NCI-H1092 (cell line): ENCODE data around the gene MED8.
"Not testable (repeated sequence)": the region's sequence is repeated elsewhere in the genome, so short reads cannot be mapped to it uniquely, and the experiment has no call there.

Experiments used
- DNase-seq: peaks from one replicate; lab custom pipeline; 2025; lab: John Stamatoyannopoulos, UW

MED8 gene

GRCh38 chr1:43421976-43422750 lies 32.6 kb upstream of the MED8 start:
- DNase-seq = no peak

GRCh38 chr1:43421396-43421795 lies 31.8 kb upstream of the MED8 start:
- DNase-seq = no peak

- no peak for DNase-seq
These were observed 31.3 kb upstream of the MED8 start for GRCh38 chr1:43420874-43421273.

GRCh38 chr1:43419627-43420425 lies 30.2 kb upstream of the MED8 start:
- DNase-seq = no peak

GRCh38 chr1:43418858-43419257 lies 29.3 kb upstream of the MED8 start:
- DNase-seq = no peak

- no peak for DNase-seq
These were observed 26.3 kb upstream of the MED8 start for GRCh38 chr1:43415901-43416300.

GRCh38 chr1:43414634-43415223 lies 25.1 kb upstream of the MED8 start:
- DNase-seq = peak; percentile 33

GRCh38 chr1:43413426-43413825 lies 23.8 kb upstream of the MED8 start:
- DNase-seq = not testable (repeated sequence)

- no peak for DNase-seq
These were observed 21.0 kb upstream of the MED8 start for GRCh38 chr1:43410571-43410970.

GRCh38 chr1:43405876-43406234 lies 16.3 kb upstream of the MED8 start:
- DNase-seq = no peak

- DNase-seq = no peak
These were observed 15.7 kb upstream of the MED8 start for GRCh38 chr1:43405219-43405875.

GRCh38 chr1:43404353-43404752 lies 14.8 kb upstream of the MED8 start:
- DNase-seq = no peak

GRCh38 chr1:43402089-43402865 lies 12.7 kb upstream of the MED8 start:
- no peak for DNase-seq

GRCh38 chr1:43400441-43400840 lies 10.8 kb upstream of the MED8 start:
- not testable (repeated sequence) for DNase-seq

GRCh38 chr1:43398227-43398626 lies 8.6 kb upstream of the MED8 start:
- DNase-seq = no peak

- no peak for DNase-seq
These were observed 6.5 kb upstream of the MED8 start for GRCh38 chr1:43396059-43396458.

GRCh38 chr1:43395523-43395922 lies 5.9 kb upstream of the MED8 start:
- DNase-seq = no peak

GRCh38 chr1:43392702-43393101 lies 3.1 kb upstream of the MED8 start:
- no peak for DNase-seq

GRCh38 chr1:43388613-43389012 lies 987 bp downstream of the MED8 start:
- DNase-seq = no peak

GRCh38 chr1:43387976-43388599 lies 1.5 kb downstream of the MED8 start:
- DNase-seq = no peak

GRCh38 chr1:43386676-43387075 lies 2.9 kb downstream of the MED8 start:
- no peak for DNase-seq
